Measurements from ENCODE around the gene GPR37L1.

GPR37L1 gene

GRCh38 chr1:202106340-202107254 is 16.1 kb upstream of the GPR37L1 start:
- no peaks in the 10 kb centered on the region for H3K9me3 ChIP-seq (ENCODE audit: control insufficient read depth, insufficient read depth, low read depth, low read length)
- no peak overlapping the region for H3K4me3 ChIP-seq (ENCODE audit: low read depth, low read length)
- H3K27ac ChIP-seq (ENCODE audit: extremely low read depth, low read depth, low read length) = no peak overlapping the region; the same call in 1 of the 2 replicates
- ChIA-PET CTCF (interaction anchor here (0.8 to 2.9 kb wide), 10 partner anchors 11 to 107 kb away, joined by 3 to 15 read pairs (median 4); no protein-coding TSS in a partner anchor), POLR2A (interaction anchor here (0.5 to 2.0 kb wide), 9 partner anchors 13 to 238 kb away, joined by 3 to 11 read pairs (median 5); partner anchors contain the start of gene ELF3)
- peaks cover 9% of the 10 kb centered on the region for H3K4me1 ChIP-seq (ENCODE audit: control insufficient read depth, insufficient read depth, low read length)
- no peaks in the 10 kb centered on the region for H3K36me3 ChIP-seq (ENCODE audit: control insufficient read depth in 2 of 2, insufficient read depth in 1 of 2, low read length in 2 of 2)
- TF ChIP-seq ZNF777 (tag by site-specific recombination; IDR thresholded peaks at IDR 0.05; ENCODE audit: borderline replicate concordance) (no peak), EGR2 (tag by site-specific recombination; IDR thresholded peaks at IDR 0.05; ENCODE audit: low read depth) (0 out of 2 replicates have a peak, but pooled peaks have one; percentile 6), ZNF423 (tag by site-specific recombination; IDR thresholded peaks at IDR 0.05) (peak; percentile 50; the same call in 1 of the 2 replicates), ZNF398 (tag by site-specific recombination; IDR thresholded peaks at IDR 0.05) (peak; percentile 76), BCL11A (tag by site-specific recombination; IDR thresholded peaks at IDR 0.05; ENCODE audit: low read depth) (0 out of 2 replicates have a peak, but pooled peaks have one; percentile 25), ZFP69B (tag by site-specific recombination; IDR thresholded peaks at IDR 0.05) (peak; percentile 97), HIC1 (tag by site-specific recombination; IDR thresholded peaks at IDR 0.05) (peak; percentile 11; the same call in 1 of the 2 replicates), ZIC2 (tag by site-specific recombination; IDR thresholded peaks at IDR 0.05) (peak; percentile 98), ZNF366 (tag by site-specific recombination; conservative IDR thresholded peaks at IDR 0.05) (0 out of 2 replicates have a peak, but pooled peaks have one; percentile 31), ZFP37 (tag by site-specific recombination; IDR thresholded peaks at IDR 0.05) (no peak), KLF1 (tag by site-specific recombination; IDR thresholded peaks at IDR 0.05) (peak; percentile 41), ZNF335 (tag by site-specific recombination; conservative IDR thresholded peaks at IDR 0.05) (peak; percentile 11; the same call in 1 of the 2 replicates), ZNF473 (tag by site-specific recombination; IDR thresholded peaks at IDR 0.05) (no peak), KLF17 (tag by site-specific recombination; IDR thresholded peaks at IDR 0.05) (0 out of 2 replicates have a peak, but pooled peaks have one; percentile 51), ZNF223 (tag by site-specific recombination; IDR thresholded peaks at IDR 0.05) (peak; percentile 66; the same call in 1 of the 2 replicates), ZNF692 (tag by site-specific recombination; IDR thresholded peaks at IDR 0.05) (peak; percentile 98), GLIS2 (tag by site-specific recombination; IDR thresholded peaks at IDR 0.05) (peak; percentile 50), PRDM10 (tag by site-specific recombination; IDR thresholded peaks at IDR 0.05) (peak; percentile 88), GLIS1 (tag by site-specific recombination; IDR thresholded peaks at IDR 0.05) (peak; percentile 91), ZBTB26 (tag by site-specific recombination; optimal IDR thresholded peaks at IDR 0.05) (peak; percentile 10), ZNF121 (tag by site-specific recombination; IDR thresholded peaks at IDR 0.05) (no peak), ZNF664 (tag by site-specific recombination; IDR thresholded peaks at IDR 0.05) (no peak)
